ENCODE results near the gene NID1.

NID1 gene

DNA sequence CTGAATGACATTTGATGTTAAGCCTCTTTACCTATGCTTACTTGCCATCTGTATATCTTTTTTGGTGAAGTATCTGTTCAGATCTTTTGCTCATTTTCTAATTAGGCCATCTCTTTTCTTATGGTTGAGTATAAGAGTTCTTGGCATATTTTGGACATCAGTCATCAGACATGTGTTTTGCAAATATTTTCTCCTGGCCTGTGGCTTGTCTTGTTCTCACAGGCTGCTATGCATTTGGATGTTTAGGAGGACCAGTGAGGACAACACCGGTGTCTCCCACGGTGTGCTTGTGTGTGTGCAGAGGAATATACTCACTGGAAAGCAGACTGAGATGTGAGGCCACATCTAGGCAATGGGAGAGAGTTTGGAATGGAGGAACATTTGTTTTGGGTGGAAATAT, 111.1 kb downstream of the NID1 start:
- no peak for DNase-seq

DNA sequence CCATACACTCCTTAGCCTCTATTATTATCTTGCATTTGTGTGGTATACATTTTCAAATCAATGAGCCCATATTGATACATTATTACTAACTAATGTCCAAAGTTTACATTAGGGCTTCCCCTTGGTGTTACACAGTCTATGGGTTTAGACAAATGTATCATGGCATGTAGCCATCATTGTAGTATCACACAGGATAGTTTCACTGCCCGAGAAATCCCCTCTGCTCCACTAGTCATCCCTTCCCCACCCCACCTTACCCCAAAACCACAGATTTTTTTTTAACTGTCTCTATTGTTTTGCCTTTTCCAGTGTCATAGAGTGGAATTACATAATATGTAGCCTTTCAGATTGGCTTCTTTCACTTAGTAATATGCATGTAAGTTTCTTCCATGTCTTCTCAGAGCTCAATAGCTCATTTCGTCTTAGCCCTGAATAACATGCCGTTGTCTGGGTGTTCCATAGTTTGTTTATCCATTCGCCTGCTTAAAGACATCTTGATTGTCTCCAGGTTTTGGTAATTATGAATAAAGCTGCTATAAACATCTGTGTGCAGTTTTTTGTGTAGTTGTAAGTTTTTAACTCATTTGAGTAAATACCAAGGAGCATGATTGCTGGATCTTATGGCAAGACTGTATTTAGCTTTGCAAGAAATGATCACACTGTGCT, 111.8 kb downstream of the NID1 start:
- DNase-seq, result no peak

DNA sequence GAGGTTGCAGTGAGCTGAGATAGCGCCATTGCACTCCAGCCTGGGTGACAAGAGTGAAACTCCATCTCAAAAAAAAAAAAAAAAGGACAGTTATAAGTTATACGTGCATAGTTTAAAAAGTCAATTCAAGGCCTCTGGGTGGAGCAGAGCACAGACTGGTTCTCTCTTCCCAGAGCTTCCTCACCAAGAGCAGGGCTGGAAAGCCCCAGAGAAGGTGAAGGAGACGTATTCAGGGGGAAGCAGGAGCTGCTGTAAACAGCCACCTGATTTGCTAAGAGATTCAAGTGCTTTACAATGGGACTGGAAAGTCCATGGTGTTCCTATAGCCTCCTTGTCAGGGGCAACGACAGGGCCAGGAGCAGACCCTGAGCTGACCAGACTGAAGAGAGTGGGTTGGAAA, 113.2 kb downstream of the NID1 start:
- no peak for DNase-seq

DNA sequence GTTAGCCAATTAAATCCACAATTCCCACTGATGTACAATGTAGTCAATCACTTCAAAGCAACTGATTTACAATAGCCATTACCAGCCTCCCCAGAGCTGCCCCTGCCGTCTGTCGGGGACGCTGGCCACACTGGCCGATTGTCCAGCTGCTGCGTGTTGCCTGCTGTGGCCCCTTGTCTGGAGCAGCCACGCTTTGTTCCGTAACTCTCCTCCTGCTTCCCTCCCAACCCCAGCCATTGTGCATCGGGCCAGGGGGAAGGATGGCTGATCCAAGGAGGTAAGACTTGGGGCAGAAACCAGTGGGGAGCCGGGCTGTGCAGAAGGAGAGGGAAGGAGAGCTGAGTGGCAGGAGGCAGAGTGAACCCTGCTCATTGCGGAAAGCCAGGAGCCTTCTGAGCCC, 114.6 kb downstream of the NID1 start:
- DNase-seq, result no peak

DNA sequence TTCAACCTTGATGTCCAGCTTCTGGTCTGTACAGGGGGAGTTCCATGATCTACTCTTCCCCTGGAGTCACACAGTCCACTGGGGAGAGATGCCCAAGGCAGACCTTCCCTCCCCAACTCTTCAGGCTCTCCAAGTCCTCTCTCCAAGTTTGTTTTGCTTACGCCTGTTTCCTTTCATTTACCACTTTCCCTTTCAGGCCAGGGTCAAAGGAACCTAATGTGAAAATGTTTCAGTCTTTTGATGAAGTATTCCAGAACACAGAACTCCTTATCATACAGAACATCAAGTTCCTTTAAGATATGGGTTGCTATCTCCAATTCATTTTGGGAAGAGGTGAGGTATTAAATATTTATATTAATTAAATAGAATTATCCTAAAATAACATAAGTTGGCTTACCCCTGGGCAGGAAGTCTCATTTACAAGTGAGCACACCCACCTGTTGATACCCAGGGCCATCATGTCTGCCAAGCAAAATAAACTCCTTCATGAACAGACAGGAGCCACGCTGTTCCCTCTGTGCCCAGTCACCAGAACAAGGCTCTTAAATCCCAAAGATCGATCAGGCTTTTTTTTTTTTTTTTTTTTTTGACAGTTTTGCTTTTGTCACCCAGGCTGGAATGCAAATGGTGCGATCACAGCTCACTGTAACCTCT, 116.0 kb downstream of the NID1 start:
- DNase-seq, result no peak

DNA sequence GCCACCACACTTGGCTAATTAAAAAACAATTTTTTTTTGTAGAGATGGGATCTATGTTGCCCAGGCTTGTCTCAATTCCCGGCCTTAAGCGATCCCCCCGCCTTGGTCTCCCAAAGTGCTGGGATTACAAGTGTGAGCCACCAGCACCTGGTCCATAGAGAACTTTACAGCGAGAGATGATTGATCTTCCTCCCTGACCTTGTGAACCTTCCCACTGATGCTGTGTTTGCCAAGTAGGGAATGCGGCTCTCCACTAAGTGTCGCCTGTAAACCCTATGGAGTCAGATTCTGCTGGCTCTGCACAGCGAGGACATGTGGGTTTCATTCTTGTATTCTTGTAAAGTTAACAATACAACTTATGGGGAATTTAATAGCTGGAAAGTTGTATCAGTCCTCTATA, 116.9 kb downstream of the NID1 start:
- no peak for DNase-seq

DNA sequence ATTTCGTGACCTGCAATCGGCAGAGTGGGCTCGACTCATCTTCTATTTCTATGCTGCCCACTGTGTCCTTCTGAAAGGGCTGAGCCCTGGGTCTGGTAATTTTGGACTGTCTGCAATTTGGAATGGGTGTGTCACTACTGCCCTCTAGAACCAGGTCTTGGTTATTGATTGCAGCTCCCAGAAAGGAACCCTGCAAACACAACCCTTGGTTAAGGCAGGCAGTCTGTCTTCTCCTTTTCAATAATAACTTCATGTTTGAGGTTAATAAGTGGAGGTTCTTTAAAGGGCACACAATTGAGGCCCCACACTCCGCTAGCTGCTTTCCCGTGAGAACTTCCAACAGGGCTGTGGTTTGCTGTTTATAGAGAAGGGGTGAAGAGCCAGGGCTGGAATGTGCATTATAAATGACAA, 118.3 kb downstream of the NID1 start:
- no peak for DNase-seq

DNA sequence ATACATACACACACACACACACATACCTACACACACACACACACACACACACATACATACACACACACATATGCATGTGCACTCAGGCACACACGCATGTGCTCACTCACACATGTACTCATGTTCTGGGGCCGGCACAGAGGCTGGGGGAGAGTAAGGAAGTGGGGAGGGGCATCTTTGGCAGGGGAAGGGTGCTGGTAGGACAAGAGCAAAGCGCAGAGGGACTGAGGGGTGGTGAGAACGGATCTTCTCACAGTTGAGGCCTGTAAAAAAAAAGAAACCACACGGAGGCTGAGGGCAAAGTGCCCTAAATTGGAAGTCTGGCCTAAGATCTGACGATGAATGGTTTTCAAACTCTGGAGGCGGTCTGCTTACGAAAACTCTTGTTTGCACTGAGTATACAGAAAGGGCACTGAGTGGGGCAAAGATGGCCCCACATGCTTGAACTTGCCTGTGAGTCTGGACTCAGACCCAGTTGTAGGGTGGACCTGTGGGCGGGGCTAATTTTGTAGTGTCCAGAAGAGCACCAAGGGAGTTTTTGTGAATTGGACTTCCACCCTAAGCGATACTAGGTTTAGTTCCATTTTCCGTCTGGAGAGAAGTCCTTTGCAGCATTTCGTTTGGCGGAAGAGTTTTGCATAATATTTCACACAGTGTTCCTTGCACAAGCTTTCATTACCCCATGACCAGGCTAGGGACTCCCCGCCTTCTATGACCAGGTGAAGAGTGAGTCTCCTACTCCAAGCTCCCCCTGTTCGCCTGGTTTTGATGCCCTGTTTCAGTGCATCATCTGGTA, 118.9 kb downstream of the NID1 start:
- DNase-seq, result no peak

DNA sequence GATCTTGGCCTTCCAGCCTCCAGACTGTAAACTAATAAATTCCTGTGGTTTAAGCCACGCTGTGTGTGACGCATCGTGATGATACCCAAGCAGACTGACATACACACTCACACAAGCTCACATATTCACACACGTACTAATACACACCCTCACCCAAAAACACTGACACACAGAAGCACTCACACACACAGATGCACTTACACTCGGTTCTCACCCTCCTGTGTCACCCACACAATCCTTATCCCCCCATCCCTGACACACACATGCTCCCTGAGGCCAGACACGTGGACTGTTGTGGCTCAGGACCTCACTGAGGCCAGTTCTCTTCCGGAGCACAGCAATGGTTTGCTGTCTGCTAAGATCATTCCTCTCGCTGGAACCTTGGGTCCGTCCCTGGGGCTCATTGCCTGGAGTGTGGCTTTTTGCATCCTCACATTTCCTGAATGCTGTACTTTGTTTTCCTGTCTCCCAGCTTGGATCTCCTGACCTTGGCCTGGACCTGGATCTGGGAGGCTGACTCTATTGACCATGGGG, 121.2 kb downstream of the NID1 start:
- no peak for DNase-seq

DNA sequence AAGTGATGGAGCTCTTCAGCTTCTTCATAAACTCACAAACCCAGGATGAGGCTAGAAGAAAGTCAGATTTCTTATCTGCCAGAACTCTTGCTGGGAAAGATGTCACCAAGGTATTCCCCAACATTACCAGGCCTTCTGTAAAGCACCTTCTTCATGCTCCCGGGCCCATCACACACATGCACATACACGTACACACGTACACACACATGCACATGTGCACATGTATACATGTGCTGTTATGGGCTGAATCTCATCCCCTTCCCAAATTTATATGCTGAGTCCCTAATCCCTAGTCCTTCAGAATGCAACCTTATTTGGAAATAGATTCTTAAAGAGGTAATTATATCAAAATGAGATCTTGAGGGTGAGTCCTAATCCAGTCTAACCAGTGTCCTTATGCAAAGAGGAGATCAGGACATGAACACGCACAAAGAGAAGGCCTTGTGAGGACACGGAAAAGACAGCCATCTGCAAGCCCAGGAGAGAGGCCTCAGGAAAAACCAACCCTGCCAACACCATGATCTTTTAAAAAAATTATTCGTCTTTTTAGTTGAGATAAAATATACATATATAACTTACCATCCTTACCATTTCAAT, 121.8 kb downstream of the NID1 start:
- DNase-seq, result no peak

DNA sequence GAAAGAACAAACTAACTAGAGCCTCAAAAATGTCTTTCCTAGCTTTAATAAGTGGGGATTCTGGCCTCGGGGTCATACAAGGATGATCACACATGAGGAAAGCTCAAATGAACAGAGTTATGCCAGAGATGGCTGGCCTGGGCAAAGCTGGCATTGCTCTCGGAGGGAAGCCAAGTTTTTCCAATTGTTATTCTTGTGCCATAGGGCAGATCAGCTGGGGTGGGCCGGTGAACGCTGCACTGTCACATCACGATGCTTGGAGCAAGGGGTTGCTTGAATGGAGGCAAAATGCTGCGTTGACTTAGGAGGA, 122.3 kb downstream of the NID1 start:
- no peak for DNase-seq

DNA sequence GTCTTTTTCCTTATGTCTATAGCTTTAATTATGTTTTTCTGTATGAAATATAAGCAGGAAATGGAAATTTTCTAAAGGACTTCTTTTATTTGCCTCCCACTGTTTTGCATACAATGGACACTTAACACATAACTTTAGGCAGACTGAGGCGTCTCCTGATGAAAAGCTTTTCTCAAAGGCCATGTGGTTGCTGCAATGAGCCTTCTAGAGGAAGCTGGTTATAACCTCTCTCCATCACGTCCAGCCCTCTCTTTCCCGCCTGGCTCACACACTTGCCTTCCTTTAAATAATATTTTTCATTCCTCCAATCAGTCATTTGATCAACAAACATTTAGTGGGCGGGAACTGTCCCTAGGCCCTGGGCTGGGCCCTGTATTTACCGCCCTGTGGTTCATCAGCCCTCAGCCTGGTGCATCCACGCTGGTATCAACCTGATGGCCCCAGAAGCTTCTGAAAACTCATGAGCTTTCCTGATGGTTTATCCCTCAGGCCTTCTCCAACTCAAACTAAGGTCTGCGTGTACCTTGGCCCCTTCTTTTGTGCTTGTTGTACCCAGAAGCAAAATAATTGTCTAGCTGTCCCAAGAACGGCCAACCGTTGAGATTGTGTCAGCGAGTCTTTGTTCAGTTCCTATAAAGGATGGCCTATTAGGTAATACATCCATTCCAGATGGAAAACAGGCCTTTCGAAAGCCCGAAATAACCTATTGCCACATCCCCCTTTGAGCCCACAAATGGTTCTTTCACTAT, 122.8 kb downstream of the NID1 start:
- DNase-seq, result no peak

DNA sequence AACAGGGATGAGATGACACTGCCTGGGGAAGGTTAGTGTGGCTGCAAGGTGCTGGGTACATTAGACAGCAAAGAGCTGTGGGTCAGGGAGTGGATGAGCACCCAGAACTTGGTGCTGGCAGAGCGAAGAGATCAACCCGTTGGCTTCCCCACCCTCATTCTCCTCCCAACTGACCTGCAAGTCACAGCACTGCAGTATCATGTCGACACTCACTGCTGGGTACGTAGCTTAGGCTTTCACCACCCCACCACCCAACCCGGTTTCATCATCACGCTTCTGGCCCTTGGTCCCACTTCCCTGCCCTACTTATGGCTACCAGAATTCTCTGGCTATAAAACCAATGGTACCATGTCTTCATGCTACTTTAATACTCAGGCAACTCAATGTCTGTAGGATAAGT, 124.6 kb downstream of the NID1 start:
- DNase-seq, result no peak

DNA sequence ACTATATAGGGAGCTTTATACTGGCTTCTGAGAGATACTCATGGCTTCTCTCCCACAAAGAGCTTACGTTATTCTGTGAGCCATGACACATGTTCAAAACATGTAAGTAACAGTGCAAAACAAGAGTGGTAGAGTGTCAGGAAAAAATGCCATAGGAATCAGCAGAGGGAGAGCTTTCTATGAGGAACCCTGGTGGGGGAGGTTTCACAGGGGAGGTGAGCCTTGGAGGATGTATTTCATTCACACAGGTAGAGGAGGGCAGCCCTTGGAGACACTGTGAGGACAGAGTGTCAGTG, 125.5 kb downstream of the NID1 start:
- DNase-seq, result no peak

DNA sequence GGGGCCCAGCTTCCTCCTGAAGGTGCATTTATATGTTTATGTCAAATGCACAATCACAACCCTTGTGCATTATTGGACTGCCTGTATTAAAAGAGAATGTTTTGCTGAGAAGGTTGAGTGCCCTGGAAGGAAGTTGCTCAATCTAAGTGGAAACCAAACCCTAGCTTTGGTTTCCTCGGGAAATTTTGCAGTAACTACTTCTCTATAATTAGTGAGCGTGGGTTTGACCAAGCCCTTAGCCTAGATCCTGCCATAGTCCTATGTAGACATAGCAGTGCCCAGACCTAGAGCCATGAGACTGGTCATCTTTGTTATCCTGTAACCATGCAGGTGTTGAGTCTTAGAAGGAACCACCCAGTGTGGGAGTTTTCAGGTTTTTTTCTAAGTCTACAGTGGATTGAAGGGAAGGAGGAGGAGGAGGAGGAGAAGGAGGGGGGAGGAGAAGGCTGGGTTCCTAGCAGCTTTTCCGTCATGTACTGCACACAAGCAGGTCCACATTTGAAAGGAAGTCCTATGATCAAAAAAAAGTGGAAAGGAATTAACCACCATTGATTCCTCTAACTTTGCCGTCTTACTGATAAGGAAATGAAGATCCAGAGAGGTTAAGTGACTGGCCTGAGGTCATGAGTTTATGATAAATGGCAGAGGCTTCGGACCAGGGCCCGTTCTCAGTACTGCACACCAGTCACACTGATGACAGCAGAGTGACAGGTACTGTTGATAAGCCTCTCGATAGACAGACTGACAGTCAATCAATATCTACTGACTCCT, 126.0 kb downstream of the NID1 start:
- DNase-seq, result no peak

DNA sequence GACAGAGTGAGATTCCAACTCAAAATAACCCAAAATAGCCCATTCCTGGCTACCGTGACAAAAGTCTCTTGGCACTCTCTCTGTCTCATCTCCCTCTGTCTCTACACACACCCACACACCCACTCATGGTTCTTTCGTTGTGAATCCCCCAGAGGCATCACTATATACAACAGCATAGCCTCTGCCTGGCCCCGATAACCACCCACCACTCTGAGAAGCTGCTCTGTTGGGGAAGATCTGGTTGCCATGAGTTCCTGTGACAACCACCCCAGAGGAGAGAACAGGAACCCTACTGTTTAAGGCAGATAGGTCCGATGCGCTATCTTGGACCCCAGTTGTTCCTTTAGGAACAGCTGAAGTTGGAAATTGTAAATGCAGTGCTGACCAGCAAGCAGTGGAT, 127.8 kb downstream of the NID1 start:
- no peak for DNase-seq

DNA sequence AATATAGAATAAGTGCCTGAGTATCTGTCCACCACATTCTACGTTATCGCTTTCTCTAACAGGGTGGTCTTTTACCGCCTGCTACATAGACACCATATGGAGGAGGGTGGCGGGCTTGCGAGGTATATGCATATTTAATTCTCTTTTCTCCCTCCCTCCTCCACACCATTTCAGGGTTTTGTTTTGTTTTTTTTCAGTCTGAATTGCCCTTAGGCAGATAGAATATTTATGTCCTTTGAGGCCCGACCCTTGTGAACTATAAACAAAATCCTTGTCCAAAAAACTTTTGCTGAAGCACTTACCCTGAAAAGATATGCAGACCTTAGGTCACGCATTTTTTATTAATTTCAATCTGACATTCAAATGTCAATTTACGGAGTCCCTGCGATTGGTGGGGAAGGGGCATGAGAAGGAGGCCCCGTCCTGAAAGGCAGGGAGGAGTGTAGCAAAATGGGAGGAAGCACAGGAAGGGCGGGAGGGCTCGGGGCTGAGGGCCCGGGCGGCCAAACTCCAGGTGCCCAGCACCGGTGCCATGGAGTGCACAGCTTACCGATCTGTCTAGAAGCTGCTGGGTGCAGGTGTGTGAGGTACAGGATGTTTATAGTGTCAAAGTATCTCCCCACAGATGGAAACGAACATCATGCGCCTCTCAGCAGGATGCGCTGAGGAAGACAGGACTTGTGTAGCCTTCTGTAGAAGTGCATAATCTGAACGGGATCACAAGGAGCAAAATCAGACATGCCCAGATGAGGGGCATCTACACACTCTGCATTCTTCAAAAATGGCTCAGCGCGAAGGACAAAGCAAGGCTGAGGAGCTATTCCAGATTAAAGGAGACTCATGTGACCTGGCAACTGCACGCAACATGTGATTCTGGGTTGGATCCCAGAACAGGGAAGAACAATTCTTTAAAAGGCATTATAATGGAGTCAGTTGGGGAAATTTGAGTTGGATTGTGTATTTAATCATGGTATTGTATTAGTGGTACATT, 129.4 kb downstream of the NID1 start:
- DNase-seq, result no peak

DNA sequence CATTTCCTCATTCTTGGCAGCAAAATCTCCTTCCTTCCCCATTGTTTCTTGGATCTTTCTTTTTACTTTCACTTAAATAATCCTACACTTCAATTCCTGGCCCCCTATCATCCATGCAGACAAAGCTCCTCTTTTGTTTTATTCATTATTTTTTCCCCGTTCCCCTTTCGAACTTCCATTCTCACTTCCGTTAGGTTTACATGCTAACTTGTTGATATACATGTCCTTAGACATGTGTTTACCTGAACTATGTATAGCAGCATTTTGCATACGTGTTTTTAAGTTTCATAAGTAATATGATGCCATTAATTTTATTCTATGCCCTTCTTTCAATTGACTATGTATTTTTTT, 131.1 kb downstream of the NID1 start:
- no peak for DNase-seq

DNA sequence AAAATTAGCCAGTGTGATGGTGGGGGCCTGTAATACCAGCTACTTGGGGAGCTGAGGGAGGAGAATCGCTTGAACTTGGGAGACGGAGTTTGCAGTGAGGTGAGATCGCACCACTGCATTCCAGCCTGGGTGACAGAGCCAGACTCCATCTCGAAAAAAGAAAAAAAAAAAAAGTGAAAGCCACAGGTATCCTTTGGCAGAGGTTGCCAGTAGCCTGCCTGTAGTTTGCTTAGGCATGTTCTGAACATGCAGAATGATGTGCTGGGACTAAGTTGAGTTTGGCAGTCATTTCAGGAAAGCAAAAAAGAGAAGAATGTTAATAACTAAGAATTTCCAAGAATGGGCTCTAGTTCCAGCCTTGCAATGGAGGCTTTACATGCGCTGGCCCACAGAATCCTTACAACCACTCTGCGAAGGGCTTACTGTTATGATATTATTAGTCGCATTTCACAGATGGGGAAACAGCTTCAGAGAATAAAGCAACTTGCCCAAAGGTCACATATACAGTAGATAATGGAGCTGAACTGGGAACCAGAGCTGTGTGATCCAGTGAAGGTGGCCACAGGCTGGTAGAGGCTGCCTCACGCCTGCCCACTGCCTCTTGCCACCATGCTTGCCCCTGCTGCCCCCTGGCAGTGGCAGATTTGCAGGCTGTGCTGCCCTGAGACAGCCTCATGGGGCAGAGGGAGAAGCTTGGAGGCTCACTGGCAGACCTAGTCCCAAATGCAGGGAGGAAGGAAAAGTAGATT, 131.7 kb downstream of the NID1 start:
- no peak for DNase-seq

DNA sequence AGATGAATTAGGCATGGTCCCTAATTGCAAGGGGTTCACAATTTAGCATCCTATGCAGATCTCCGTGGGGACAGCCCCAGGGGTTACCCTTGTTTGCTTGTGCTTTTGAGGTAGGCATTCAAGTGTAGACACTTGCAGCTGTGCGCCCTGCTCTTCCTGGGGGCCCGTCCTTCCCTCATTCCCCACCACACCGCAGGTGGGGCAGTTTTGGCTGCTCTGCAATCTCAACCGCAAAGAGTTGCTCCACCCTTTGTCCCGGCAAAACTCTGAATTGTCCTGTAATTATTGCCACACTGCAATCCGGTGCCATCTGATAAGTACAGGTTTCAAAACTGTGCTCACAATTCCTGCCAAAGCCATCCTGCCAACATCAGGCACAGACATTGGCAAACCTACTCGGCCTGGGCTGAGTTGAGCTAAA, 132.8 kb downstream of the NID1 start:
- DNase-seq, result no peak

Data from stimulated activated CD8-positive, alpha-beta memory T cell treated with anti-CD3 and anti-CD28 coated beads, Interleukin-4, amount 100 ng/mL, for 48 hours (primary cell).